RWPE2 (cell line): ENCODE measurements around the gene RLIM.
"Not testable (repeated sequence)": the region's sequence is repeated elsewhere in the genome, so short reads cannot be mapped to it uniquely, and the experiment has no call there.

Source experiments
- ATAC-seq: fragments of 200-7000 bp; cut with Tn5 transposase; 3 replicates; pipeline ENCODE4 v1.9.1; 2021; ENCODE audit warnings: low read depth
- DNase-seq: peaks from one replicate; pipeline ENCODE4 v3.0.0-alpha.2; 2020; ENCODE audit warnings: low spot score
- H3K27ac ChIP-seq: fragments of 450-650 bp; 2 replicates; pipeline ENCODE4 v1.5.1; 2017; ENCODE audit warnings: mild to moderate bottlenecking; ENCODE audit not compliant: poor library complexity, severe bottlenecking
- H3K27me3 ChIP-seq: fragments of 250-450 bp; sonication (Bioruptor Pico); 2 replicates; pipeline ENCODE4 v1.5.1; 2021; ENCODE audit warnings: mild to moderate bottlenecking, moderate library complexity; ENCODE audit not compliant: insufficient read depth, poor library complexity, severe bottlenecking
- H3K36me3 ChIP-seq: fragments of 250-450 bp; sonication (Bioruptor Pico); 2 replicates; pipeline ENCODE4 v1.5.1; 2020; ENCODE audit warnings: low read depth, mild to moderate bottlenecking, moderate library complexity
- H3K4me1 ChIP-seq: fragments of 250-450 bp; sonication (Bioruptor Pico); 2 replicates; pipeline ENCODE4 v1.5.1; 2021; ENCODE audit warnings: mild to moderate bottlenecking, moderate library complexity; ENCODE audit not compliant: insufficient read depth, poor library complexity, severe bottlenecking
- H3K4me3 ChIP-seq: fragments of 250-450 bp; sonication (Bioruptor Pico); 2 replicates; pipeline ENCODE4 v1.5.1; 2021; ENCODE audit warnings: mild to moderate bottlenecking, moderate library complexity; ENCODE audit not compliant: severe bottlenecking
- H3K9me3 ChIP-seq: fragments of 250-450 bp; sonication (Bioruptor Pico); 2 replicates; pipeline ENCODE4 v1.5.1; 2021; ENCODE audit warnings: mild to moderate bottlenecking, moderate library complexity; ENCODE audit not compliant: severe bottlenecking
- CTCF ChIP-seq: fragments of 450-650 bp; IDR thresholded peaks from one replicate; pipeline ENCODE4 v1.5.1; 2017; ENCODE audit warnings: mild to moderate bottlenecking, moderate library complexity; ENCODE audit not compliant: poor library complexity, severe bottlenecking

RLIM gene

GRCh38 chrX:74614093-74614909, at the start of gene RLIM:
RLIM (minus strand) TSS chrX:74614624; CDS start chrX:74595977, 18,647 bp downstream.
- peak within 1 kb of the TSS; percentile 88 for H3K4me3 ChIP-seq
- no peak for TF ChIP-seq CTCF
- peak within 1 kb of the TSS; percentile 82 for H3K27ac ChIP-seq
- no peaks in the 10 kb centered on the region for H3K4me1 ChIP-seq
- no peaks in the 10 kb centered on the region for H3K27me3 ChIP-seq
- H3K36me3 ChIP-seq: peaks cover 28% of the 10 kb centered on the region
- peak; percentile 87 for DNase-seq
- H3K9me3 ChIP-seq: no peaks in the 10 kb centered on the region
- ATAC-seq: peak; percentile 97

GRCh38 chrX:74656079-74656745, 41.8 kb upstream of the RLIM start:
- H3K9me3 ChIP-seq: no peaks in the 10 kb centered on the region
- ATAC-seq: no peak

DNA sequence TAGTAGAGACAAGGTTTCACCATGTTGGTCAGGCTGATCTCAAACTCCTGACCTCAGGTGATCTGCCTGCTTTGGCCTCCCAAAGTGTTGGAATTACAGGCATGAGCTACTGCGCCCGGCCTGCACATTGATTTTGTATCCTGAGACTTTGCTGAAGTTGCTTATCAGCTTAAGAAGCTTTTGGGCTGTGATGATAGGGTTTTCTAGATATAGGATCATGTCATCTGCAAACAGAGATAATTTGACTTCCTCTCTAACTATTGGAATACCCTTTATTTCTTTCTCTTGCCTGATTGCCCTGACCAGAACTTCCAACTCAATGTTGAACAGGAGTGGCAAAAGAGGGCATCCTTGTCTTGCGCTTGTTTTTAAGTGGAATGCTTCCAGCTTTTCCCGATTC, 40.5 kb upstream of the RLIM start:
- not testable (repeated sequence) for H3K4me1 ChIP-seq, DNase-seq, H3K9me3 ChIP-seq, H3K4me3 ChIP-seq, ATAC-seq, H3K27me3 ChIP-seq, H3K27ac ChIP-seq, H3K36me3 ChIP-seq

More at GRCh38 chrX:74656079-74656745, 41.8 kb upstream of the RLIM start:
- Histone ChIP-seq H3K4me1 (no peaks in the 10 kb centered on the region), H3K4me3 (no peak overlapping the region), H3K36me3 (no peaks in the 10 kb centered on the region), H3K27me3 (no peaks in the 10 kb centered on the region), H3K27ac (no peak overlapping the region)
- TF ChIP-seq CTCF: no peak
- no peak for DNase-seq

- no peak for ATAC-seq
- no peaks in the 10 kb centered on the region for H3K36me3 ChIP-seq
- no peaks in the 10 kb centered on the region for H3K4me1 ChIP-seq
- H3K4me3 ChIP-seq: no peak overlapping the region
- H3K27me3 ChIP-seq: no peaks in the 10 kb centered on the region
- no peak overlapping the region for H3K27ac ChIP-seq
- H3K9me3 ChIP-seq: no peaks in the 10 kb centered on the region
- no peak for TF ChIP-seq CTCF
- no peak for DNase-seq
Measured at GRCh38 chrX:74636749-74637314, 22.4 kb upstream of the RLIM start.

- ATAC-seq (peak; percentile 50; the same call in 2 of the 3 replicates), DNase-seq (no peak)
- Histone ChIP-seq H3K4me1 (no peaks in the 10 kb centered on the region), H3K4me3 (peak overlapping the region; percentile 88), H3K27ac (peak overlapping the region; percentile 82), H3K9me3 (no peaks in the 10 kb centered on the region), H3K27me3 (no peaks in the 10 kb centered on the region), H3K36me3 (peaks cover 34% of the 10 kb centered on the region)
- TF ChIP-seq CTCF: no peak
Measured at GRCh38 chrX:74613370-74614092, 893 bp downstream of the RLIM start.
